Right renal cortex interstitium (tissue), 3 donors: ENCODE measurements around the gene CENPP. TPM values are rescaled to one million over a fixed set of nuclear protein-coding genes. Genes with fewer than 3 reads are reported as not detected.
"Not testable (repeated sequence)": the region's sequence is repeated elsewhere in the genome, so short reads cannot be mapped to it uniquely, and the experiment has no call there.

Experiments used
- DNase-seq, 3 donors: peaks; one replicate each; pipeline ENCODE4 v3.0.0-alpha.2; 2013; ENCODE audit warnings: low read depth in 3 of 3, low spot score in 2 of 3
- polyA plus RNA-seq, 3 donors: library from polyadenylated mRNA; unstranded; fragments of 120-200 nt; gene quantifications; one replicate each; pipeline ENCODE4 v1.2.1, GENCODE V29; 2013; ENCODE audit not compliant: insufficient read length in 3 of 3

The CENPP gene
- polyA plus RNA-seq, 3 donors: 5.7 to 7.7 (median 6.3) TPM

DNA sequence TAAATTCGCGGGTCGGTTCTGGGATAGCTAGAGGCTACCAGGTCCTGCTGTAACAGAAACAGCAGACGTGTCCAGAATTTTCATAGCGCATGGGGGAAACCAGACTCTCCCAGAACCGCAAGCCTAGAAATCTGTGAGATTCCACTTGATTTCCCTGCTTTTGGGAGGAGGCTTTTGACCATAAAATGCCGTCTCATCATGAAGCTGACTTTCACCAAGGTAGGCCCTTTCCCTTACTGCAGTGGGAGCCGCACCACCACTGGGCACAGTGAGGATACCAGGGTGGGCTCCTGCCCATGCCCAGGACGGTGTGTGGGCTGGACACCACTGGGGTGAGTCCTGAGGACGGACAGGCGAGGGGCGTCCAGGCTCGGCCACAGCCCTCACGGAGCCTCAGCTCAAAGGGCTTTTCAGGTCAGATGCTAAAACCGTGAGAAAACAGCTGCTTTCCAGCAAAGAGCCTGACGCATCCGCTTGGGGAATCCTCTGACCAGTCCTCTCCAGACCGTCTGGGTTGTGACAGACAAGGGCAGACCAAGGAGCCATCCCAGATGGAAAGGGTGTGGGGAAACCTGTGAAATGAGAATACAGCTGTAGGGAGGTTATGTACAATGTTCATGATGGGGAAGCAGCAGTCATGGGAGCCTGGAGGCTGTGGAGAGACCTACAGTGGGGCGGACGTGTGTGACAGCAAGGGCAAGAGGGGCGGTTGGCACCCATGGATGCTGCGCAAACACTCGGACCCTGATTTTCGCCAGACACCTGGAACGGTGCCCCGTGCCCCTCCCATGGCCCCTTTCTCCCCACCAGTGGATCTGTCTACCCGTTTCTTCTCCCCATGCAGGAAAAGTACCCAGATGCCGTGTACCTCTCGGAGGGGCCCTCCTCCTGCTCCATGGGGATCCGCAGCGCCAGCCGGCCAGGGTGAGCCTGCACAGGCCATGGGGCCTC lies 285.0 kb downstream of the CENPP start:
- no peak for DNase-seq

DNA sequence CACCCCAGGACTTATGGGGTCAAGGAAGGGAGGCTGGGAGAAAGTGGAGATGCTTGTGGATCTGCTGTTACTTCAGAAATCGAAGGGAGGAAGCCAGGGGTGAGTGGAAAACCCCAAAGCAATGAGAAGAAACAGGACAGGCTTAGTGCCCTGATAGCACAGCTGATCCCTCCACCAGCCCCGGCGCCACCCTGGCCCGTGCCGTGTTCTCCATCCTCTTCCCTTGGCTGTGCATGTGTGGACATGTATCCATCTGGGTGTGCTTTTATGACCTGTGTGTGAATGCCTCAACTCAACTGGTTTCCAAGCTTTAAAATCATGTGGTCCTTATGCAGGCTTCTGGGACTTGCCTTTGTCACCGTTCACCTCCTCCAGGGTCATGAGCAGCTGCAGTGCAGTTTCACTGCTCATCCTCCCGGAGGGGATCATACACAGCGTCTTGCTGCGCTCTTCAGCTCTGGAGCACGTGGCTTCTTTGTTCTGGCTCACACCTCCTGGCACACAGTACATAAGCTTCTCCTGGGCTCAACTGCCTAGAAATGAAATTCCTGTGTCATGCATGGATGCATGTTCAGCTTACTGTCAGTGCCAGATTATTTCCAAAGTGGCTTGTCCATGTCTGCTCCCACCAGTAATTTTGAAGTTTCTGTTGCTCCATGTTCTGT lies 286.0 kb downstream of the CENPP start:
- no peak for DNase-seq

DNA sequence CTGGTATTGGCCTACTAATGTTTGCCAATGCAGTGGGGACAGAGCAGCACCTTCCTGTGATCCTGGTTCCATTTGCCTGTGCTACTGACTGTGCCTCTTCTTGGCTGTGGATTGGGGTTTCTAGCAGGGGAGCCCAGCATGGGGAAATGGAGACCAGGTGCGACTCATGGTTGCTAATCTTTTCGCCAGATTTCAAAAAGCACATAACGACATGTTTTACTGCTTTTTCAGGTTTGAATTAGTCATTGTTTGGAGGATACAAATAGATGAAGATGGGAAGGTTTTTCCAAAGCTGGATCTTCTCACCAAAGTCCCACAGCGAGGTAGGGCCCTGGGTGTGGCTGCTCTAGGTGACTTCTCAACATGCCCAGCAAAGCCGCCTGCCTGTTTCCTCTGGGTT lies 286.5 kb downstream of the CENPP start:
- no peak for DNase-seq

DNA sequence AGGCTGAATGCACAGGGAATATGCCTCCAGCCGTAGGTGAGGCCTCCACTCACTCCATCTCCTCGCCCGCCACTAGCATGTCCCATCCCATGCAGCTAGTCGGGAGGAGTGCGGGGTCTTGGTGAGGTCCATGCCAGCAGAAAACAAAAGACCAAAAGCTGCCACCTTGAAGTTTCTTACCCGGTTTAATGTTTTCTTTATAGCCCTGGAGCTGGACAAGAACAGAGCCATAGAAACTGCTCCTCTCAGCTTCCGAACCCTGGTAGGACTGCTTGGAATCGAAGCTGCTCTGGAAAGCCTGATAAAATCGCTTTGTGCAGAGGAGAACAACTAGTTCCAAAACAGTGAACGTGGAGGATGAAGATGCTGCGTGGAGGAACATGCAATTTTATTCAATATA lies 287.1 kb downstream of the CENPP start:
- no peak for DNase-seq

DNA sequence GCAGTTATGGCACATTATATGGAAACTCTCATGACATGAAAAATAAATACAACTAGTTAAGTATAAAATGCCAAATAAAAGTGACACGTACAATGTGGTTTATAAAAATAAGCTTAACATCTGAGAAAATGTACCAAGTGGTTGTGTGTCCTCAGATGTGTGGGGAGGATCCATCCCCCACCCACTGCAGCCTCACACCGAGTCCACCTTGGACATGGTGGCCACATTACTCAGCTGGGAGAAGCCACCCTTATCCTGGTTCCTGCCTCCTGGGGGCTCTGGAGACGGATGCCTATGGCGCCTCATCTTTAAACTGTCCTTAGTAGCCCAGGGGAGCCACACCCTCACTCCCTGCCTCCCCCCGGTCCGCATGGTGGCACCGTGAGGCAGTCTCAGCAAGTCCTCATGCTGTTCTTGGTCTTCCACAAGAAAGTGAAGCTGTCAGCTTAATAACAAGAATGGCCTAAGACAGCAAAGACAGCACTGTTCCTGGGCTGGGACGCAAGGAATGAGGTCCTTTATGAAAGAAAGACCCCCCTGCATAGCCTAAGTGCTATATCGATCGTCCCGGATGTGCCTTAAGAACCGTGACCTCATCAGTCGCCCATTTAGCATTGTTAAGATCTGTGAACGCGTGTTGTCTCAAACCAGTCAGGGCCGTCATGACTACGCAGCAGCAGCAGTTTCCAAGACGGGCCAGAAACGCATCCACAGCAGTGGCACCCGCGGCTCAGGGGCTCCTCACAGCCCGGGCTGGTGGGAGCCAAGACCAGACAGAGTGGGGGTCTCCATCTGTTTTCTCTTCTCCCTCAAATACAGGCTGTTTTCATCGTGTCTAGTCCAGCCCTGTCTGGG lies 287.7 kb downstream of the CENPP start:
- no peak for DNase-seq

DNA sequence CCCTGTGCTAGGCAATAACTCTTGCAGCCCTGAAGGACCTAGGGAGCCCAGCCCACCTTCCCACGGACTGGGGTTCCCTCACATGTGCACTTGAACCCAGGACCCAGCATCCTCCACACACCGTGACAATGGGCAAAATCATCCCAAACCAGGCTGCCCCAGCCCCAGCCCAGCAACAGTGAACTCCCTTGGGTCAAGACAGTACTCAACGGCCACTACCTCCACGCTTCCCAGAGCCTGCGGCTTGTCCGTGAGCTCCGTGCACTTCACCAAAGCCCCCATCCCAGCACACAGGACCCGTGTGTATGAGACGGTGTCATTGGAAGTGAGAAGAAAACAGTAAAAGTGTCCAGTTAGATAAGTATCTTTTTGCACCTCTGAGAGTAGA lies 288.4 kb downstream of the CENPP start:
- DNase-seq: no peak

DNA sequence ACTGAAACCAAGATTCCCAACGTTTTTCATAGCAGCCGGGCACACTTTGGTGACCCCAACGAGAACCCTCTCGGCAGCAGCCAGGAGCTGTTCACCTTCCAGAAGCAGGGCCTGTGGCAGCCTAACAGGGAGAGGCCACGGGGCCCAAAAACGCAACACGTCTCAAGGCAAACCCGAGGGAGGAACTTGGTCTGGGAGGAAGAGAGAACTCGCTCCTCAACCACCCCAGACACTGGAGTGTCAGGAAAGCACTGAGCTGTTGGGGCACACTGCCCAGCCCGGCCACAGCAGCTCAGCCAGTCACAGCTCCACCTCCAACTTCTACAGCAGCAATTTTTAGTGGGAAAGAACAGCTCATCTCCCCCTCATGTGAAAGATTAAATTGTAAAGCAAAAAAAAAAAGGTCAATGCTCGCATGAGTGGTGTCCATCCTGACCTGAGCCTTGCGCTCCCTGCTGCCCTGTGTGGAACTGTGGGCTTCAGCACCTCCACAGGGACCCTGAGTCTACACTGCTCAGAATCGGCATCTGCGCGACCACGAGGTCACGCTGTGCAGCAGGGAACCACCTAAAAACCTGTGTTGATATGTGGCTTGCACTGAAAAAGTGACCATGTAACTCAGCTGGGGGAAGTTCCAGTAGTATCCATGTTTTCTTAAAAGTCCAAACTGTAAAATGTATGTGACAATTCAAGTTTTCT lies 289.2 kb downstream of the CENPP start:
- DNase-seq: no peak

DNA sequence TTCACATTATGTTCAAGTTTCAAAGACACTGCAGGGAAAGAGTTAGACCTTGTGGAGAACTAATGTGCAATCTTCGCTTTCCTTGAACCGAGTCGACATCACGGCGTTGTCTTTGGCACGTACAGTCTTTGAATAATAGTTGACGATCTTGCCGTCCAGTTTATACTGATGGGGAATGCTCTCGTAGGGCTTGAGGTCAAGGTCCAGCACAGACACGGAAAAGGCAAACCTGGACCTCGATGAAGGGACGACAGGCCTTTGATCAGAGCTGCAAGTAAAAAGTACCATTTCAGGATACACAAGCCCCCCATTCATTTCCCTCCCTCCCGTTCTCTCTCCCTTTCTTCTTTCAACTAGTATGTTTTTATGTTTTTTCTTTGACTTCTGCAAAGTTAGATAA lies 290.0 kb downstream of the CENPP start:
- no peak for DNase-seq

DNA sequence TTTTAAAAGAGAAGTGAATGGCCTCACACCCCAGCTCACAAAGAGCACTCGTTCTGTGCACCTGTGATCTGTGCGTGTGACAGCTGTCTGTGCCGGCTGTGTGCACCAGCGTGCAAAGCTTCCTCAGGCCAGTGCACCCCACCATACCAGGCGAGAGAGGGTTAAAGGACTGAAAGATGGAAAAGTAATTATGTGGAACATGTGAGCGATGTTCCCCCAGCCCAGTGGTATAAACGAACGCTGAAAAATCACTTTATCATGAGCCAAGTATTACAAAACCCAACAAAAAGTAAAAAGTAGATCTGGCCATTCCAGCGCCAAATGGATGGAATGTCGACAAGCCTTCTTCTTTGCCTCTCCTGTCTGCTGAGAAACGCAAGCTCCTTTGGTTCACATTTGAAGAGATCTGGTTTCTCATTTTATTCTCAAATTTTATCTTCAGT lies 290.5 kb downstream of the CENPP start:
- no peak for DNase-seq

DNA sequence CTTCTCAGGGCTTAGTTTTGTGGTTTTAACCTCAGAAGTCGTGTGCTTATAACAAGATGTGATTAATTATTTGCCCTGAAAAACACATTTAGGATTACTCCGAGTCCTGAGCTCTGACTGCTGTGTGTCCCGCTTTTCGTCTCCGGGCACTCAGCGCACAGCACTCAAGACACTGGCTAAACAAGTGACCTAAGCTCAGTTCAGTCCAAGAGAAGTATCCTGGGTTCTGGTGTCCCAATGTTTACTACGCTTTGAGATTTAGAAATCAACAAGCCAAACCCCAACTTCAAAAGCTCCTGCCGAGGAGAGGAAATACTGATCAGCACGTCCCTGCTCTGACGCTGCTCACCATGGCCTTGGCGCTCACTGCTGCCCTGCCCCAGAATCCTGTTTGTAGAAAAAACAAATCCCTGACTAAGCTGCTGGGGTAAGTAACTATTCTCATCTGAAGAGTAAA lies 290.9 kb downstream of the CENPP start:
- DNase-seq: no peak

DNA sequence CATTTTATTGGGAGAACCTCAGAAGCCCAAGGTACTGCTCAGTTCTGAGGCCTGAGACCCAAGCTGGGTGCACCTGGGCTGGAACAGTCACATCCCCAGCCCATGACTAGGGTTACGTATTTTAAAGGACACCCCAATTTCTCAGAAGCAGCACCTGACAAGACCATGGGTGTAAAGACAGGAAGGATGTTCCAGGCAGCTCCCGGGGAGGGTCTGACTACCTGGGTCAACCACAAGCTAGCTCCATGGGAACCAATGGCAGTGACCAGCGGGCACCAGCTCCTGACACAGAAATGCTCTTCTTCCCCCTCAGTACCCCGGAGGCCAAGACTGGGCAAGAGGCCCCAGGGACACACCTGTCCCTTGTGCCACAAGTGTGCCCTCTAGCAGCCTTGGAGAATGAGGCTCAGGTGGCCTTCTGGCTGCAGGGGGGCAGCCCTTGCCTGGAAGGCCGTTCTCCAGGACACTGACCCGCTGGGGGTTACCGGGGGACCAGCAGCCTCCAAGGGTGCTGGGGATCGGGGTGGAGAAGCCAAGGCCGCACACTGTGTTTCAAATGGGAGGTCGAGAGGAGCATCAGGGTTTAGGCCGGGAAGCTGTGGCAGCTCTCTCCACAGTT lies 291.6 kb downstream of the CENPP start:
- DNase-seq: no peak

DNA sequence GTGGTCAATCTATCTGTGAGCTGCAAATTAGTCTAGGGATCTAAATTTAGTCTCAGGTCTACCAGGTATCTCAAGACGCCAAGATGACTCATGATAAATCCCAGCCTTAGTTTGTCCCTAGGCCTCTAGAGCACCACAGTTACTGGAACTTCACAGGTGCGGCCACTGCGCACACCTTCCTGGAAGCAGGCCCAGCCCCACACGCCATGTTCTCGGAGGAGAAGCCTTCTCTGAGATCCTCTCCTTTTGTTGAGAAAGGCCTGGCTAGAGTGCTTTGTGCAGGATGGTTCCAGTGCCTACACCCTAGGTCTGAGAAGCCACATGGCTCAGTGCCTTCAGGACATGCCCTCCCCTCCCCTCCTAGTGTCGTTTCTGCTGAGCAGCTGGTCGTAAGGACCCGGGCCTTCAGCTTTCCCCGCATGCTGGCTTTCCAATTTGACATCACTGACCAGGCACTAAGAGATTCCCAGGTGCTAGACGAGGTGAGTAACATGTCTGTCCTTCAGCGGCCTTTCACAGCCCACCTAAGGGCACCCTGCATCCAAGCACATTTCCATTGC lies 292.3 kb downstream of the CENPP start:
- DNase-seq: no peak

DNA sequence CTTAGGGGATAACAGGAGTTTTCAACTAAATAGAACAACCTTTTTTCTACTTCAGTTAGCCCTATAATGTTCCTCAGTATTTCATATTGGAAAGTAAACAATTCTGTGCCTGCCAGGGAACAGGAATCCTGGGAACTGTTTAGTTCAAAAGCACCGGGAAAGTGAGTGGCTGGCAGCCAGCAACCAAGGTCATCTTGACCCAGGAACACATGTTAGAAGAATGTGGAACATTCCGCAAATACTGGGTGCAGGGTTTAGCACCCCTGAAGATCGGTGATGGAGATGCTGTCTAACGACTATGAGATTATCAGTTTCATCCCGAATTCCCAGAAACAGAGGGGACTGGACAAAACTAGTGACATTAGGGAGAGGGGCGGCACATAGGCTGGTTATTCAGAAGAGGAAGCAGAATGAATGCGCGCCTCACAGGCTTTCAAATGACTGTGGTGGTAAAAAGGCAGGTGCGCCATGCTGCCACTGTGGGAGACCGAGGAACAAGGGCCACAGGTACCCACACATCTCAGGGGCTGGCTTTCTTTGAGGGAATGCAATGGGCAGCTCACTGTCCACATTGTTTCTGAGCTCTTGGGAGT lies 293.0 kb downstream of the CENPP start:
- DNase-seq: no peak

DNA sequence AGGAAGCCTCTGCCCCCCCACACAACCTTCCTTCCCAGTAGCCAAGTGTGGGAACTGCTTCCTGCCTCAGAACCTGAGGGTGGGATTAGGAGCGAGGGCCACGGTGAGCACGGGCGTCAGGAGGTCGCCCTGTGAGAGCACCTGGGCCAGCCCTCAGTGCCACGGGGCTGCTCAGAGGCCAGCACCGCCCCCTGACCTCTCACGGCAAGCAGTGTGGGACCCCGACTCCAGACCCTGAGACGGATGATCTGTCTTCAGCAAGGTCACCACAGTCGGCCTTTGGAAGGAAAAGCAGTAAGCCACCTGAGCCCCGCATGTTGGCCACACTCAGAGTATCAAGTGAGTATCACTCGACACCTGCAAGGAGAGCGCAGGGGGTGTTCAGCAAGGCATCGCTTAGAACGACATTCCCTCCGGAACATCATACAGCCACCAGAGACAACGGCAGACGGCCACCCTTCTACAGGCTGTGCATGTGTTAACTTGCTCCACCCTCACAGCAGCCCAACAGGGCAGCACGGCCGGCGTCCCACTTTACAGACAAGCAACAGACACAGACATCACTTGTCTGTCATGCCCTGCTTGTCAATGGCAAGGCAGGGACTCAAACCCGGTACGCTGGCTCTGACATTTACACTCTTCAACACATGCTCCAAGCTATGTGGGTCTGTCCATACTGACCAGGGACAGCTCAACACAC lies 294.0 kb downstream of the CENPP start:
- DNase-seq: no peak

DNA sequence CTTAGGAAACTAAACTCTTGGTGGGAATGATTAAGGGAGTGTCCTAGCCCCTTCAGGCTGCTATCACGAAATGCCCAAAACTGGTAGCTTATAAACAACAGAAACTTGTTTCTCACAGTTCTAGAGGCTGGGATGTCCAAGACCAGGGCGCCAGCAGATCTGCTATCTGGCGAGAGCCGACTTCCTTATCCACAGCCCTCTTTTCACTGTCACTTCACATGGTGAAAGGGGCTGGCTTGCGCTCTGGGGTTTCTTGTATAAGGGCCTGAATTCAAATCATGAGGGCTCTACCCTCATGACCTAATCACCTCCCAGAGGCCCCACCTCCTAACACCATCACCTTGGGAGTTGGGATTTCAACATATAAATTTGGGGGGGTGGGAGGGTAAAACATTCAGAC lies 295.1 kb downstream of the CENPP start:
- DNase-seq: no peak

DNA sequence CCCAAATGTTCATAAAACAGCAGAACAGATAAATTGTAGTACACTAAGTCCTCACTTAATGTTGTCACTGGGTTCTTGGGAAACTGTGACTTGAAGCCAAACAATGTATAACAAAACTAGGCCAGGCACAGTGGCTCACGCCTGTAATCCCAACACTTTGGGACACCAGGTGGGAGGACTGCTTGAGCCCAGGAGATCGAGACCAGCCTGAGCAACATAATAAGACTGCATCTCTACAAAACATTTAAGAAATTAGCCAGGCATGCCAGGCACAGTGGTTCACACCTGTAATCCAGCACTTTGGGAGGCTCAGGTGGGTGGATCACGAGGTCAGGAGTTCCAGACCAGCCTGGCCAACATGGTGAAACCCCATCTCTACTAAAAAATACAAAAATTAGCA lies 298.2 kb downstream of the CENPP start:
- not testable (repeated sequence) for DNase-seq

DNA sequence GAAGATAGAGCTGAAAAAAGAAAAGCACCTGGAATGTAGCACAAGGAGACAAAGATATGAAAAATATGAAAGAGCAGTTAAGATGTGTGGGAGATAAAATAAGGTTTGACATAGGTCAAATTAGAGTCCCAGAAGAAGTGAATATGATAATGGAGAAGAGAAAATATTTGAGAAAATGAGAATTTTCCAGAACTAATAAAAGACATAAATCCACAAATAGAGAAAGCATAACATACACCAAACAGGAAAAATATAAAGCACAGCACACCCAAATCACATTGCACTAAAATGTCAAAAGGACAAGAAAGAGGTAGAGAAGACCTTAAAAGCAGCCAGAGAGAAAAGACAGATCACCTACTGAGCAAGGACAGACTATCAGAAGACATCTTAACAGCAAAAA lies 300.7 kb downstream of the CENPP start:
- no peak for DNase-seq

DNA sequence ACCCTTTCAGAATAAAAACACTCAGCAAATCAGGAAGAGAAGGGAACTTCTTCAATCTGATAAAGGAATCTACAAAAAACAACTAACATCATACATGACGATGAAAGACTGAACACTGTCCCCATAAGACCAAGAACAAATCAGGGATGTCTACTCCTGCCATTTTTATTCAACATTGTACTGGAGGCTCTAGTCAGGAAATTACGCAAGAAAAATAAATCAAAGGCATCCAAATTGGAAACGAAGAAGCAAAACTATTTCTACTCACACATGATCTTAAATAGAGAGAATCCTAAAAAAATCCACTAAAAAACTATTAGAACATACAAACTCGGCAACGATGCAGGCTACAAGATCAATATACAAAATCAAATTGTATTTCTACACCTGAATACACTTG lies 301.9 kb downstream of the CENPP start:
- no peak for DNase-seq
